NCI-H524 treated with DMSO at 0.1 percent for 48 hours (cell line): ENCODE measurements around the gene ZNF677.
"Not testable (repeated sequence)": the region's sequence is repeated elsewhere in the genome, so short reads cannot be mapped to it uniquely, and the experiment has no call there.

Source experiments
- DNase-seq: peaks from one replicate; lab custom pipeline; 2025; lab: John Stamatoyannopoulos, UW

ZNF677 gene

GRCh38 chr19:53193535-53194222 lies 61.0 kb downstream of the ZNF677 start:
- DNase-seq = no peak

DNA sequence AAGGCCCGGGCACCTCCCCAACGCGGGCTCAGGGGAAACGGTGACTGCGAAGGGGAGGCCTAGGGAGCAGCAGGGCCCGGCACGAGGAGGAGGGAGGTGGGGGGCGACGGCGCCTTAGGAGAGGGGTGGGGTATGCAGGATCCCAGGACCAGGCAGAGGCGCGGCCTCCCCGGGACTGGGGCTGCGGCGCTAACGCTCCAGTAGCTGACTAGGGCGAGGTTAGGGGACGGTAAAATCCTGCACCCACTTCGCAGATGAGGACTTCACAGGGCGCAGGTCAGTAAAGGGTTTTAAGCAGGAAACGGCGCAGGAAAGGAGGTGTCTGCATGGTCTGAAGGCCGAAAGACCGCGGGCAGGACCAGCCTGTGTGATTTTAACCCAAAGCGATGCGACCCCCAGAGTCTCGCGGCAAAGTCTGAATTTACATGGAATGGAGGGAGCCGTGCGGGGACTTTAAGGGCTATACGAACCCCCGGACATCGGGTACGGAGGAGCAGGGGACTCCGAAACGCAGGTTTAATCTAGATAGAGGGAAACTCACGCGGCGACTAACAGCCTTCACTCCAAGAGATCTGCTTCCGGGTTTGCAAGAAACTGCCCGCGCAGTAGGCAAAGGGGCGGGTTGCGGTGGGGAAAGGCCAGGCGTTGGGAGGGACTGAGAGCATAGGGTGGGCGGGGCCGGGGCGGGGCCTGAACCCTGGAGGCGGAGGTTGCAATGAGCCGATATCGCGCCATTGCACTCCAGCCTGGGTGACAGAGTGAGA lies 61.7 kb downstream of the ZNF677 start, which contains the start of gene ZNF665:
ZNF665 (minus strand) TSS at position 588 of the 764 bp plus-strand sequence. CDS start 10,460 bp downstream, outside the sequence.
- no peak for DNase-seq

DNA sequence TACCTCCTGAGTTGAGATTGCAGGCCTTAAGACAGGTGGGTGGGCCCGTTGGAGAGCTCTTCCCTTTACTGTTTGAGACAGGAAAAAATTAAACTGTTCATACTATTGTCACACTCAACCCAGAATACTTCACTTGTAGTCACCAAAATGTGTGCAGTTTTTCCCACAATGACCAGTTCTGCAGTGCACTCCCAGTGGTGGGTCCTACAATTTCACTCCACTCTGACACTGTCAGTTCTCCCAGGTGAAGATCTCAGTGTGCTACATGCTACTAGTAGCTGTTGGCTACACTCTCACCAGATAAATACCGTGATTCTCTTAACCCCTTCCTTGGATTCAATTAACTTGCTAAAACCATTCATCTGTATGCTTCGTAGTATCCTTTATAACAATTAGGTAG lies 64.4 kb downstream of the ZNF677 start:
- no peak for DNase-seq

- not testable (repeated sequence) for DNase-seq
Observed at GRCh38 chr19:53189691-53190198, 64.9 kb downstream of the ZNF677 start.
